ENCODE results near the gene MCRIP1.

Gene MCRIP1

DNA sequence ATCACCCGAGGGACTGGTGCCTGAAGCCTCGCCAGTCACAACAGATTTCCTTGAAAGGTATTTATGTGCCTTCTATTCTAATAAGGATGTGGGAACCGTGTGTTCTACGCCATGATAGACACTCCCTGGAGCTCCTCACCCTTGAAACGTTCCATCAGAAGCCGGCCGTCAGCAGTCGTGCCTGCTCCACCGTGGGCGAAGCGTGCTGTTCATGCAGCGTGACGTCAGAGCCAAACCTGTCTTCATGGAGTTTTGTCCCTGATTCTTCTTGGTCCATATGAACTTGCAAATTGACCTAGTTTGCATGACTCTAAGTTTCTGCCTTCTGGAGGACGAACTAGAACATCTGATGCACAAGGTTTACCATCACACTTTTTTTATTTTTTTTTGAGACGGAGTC, 6.2 kb upstream of the MCRIP1 start:
- no peak overlapping the region for H3K4me3 ChIP-seq (ENCODE audit: insufficient read depth, low read length, poor library complexity, severe bottlenecking)
- no peaks in the 10 kb centered on the region for H3F3A ChIP-seq (ENCODE audit: insufficient read depth)
- H3K36me3 ChIP-seq (ENCODE audit: low read length) = no peaks in the 10 kb centered on the region
- H2AFZ ChIP-seq (ENCODE audit: low read depth, low read length, severe bottlenecking) = no peak overlapping the region
- H3K27me3 ChIP-seq (ENCODE audit: low read length) = no peaks in the 10 kb centered on the region
- H3K9me2 ChIP-seq (replicated peaks; ENCODE audit: insufficient read depth, low read length) = no peaks in the 10 kb centered on the region
- H3K27ac ChIP-seq (ENCODE audit: low read depth, low read length) = no peak overlapping the region
- H3K9ac ChIP-seq (ENCODE audit: low read length) = no peak overlapping the region
- no peaks in the 10 kb centered on the region for H4K20me1 ChIP-seq (ENCODE audit: low read depth, low read length)
- H3K79me2 ChIP-seq (ENCODE audit: insufficient read depth, low read length) = no peaks in the 10 kb centered on the region
- no peak overlapping the region for H3K4me2 ChIP-seq (ENCODE audit: low read depth, low read length, poor library complexity, severe bottlenecking)
- H3K9me3 ChIP-seq (ENCODE audit: insufficient read depth, low read length) = no peaks in the 10 kb centered on the region
- TF ChIP-seq, protein P1, sequence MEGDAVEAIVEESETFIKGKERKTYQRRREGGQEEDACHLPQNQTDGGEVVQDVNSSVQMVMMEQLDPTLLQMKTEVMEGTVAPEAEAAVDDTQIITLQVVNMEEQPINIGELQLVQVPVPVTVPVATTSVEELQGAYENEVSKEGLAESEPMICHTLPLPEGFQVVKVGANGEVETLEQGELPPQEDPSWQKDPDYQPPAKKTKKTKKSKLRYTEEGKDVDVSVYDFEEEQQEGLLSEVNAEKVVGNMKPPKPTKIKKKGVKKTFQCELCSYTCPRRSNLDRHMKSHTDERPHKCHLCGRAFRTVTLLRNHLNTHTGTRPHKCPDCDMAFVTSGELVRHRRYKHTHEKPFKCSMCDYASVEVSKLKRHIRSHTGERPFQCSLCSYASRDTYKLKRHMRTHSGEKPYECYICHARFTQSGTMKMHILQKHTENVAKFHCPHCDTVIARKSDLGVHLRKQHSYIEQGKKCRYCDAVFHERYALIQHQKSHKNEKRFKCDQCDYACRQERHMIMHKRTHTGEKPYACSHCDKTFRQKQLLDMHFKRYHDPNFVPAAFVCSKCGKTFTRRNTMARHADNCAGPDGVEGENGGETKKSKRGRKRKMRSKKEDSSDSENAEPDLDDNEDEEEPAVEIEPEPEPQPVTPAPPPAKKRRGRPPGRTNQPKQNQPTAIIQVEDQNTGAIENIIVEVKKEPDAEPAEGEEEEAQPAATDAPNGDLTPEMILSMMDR (IDR thresholded peaks at IDR 0.05; ENCODE audit: insufficient read depth, low read length, poor library complexity, severe bottlenecking) = no peak
- TF ChIP-seq EZH2phosphoT487 (conservative IDR thresholded peaks at IDR 0.05; ENCODE audit: low read length) = no peak

DNA sequence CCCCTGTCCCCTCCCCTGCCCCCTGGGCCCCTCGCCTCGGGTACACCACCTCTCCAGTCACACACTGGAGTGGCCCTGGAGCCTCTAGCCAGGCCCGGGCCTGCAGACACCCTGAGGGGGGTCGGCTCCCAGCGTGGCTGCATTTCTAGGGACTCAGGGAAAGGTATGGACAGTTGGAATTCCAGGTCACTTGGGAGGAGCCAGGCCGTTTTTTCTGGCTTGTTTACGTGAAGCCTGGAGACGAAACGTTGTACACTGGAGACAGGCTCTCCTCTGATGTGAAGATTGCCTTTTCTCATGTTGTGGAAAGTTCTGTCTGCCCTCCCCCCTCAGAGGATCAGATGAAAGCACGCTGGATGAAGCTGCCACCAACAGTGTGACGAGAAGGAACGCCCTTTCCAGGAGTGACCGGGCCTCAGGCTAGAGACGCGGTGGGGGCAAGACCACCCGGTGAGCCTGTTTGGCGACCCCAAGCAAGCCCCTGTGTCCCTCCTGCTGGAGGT, 5.7 kb upstream of the MCRIP1 start:
- Histone ChIP-seq H3K36me3 (ENCODE audit: low read length) (no peaks in the 10 kb centered on the region), H3K79me2 (ENCODE audit: insufficient read depth, low read length) (no peaks in the 10 kb centered on the region), H3K27me3 (ENCODE audit: low read length) (no peaks in the 10 kb centered on the region), H3K4me2 (ENCODE audit: low read depth, low read length, poor library complexity, severe bottlenecking) (no peak overlapping the region), H3K9ac (ENCODE audit: low read length) (no peak overlapping the region), H2AFZ (ENCODE audit: low read depth, low read length, severe bottlenecking) (no peak overlapping the region), H4K20me1 (ENCODE audit: low read depth, low read length) (no peaks in the 10 kb centered on the region), H3K9me2 (replicated peaks; ENCODE audit: insufficient read depth, low read length) (no peaks in the 10 kb centered on the region), H3K4me3 (ENCODE audit: insufficient read depth, low read length, poor library complexity, severe bottlenecking) (no peak overlapping the region), H3K9me3 (ENCODE audit: insufficient read depth, low read length) (no peaks in the 10 kb centered on the region), H3K27ac (ENCODE audit: low read depth, low read length) (no peak overlapping the region), H3F3A (ENCODE audit: insufficient read depth) (no peaks in the 10 kb centered on the region)
- no peak for TF ChIP-seq EZH2phosphoT487 (conservative IDR thresholded peaks at IDR 0.05; ENCODE audit: low read length)
- TF ChIP-seq, protein P1 (IDR thresholded peaks at IDR 0.05; ENCODE audit: insufficient read depth, low read length, poor library complexity, severe bottlenecking) = no peak

DNA sequence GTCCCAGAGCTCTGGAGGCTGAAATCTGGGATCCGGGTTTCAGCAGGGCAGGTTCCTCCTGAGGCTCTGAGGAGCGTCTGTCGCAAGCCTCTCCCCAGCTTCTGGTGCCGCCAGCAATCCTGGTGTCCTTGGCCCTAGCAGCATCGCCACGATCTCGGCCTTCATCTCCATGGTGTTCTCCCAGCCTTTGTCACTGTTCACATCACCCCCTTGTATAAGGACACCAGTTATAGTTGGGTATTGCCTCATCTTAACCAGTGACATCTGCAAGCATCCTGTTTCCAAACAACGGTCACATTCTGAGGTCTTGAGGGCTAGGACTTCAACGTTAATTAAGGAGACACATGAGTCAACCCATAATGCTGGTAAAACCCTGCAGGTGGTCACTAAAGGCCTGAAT, 4.5 kb upstream of the MCRIP1 start:
- Histone ChIP-seq H3K4me2 (ENCODE audit: low read depth, low read length, poor library complexity, severe bottlenecking) (no peak overlapping the region), H3K9me3 (ENCODE audit: insufficient read depth, low read length) (no peaks in the 10 kb centered on the region), H2AFZ (ENCODE audit: low read depth, low read length, severe bottlenecking) (no peak overlapping the region), H3K79me2 (ENCODE audit: insufficient read depth, low read length) (no peaks in the 10 kb centered on the region), H3K36me3 (ENCODE audit: low read length) (no peaks in the 10 kb centered on the region), H3K4me3 (ENCODE audit: insufficient read depth, low read length, poor library complexity, severe bottlenecking) (no peak overlapping the region), H3K27me3 (ENCODE audit: low read length) (no peaks in the 10 kb centered on the region), H3K9ac (ENCODE audit: low read length) (no peak overlapping the region), H3K27ac (ENCODE audit: low read depth, low read length) (no peak overlapping the region), H4K20me1 (ENCODE audit: low read depth, low read length) (no peaks in the 10 kb centered on the region), H3F3A (ENCODE audit: insufficient read depth) (no peaks in the 10 kb centered on the region), H3K9me2 (replicated peaks; ENCODE audit: insufficient read depth, low read length) (no peaks in the 10 kb centered on the region)
- TF ChIP-seq EZH2phosphoT487 (conservative IDR thresholded peaks at IDR 0.05; ENCODE audit: low read length) = no peak
- TF ChIP-seq, protein P1 (IDR thresholded peaks at IDR 0.05; ENCODE audit: insufficient read depth, low read length, poor library complexity, severe bottlenecking) = no peak

Measured in SU-DHL-6 (cell line).